Prostate gland (tissue), 2 donors: ENCODE measurements around the gene HSD17B1.

Source experiments
- POLR2A ChIP-seq: fragments of 450-650 bp; IDR thresholded peaks from one replicate; pipeline ENCODE4 v1.6.1; 2016; ENCODE audit warnings: antibody characterized with exemption, mild to moderate bottlenecking
- POLR2AphosphoS5 ChIP-seq: sonication (generic); formaldehyde crosslinking; IDR thresholded peaks from one replicate; pipeline ENCODE4 v1.6.1; 2017; ENCODE audit warnings: antibody characterized with exemption
- TF ChIP-seq, protein P1 (sequence below), 4 experiments: fragments of 200-600 bp in 2 of 4; fragments of 450-650 bp in 2 of 4; sonication (generic) in 2 of 4; IDR thresholded peaks; 1 replicate in 3 of 4; 2 replicates in 1 of 4; pipeline ENCODE4 v1.5.1; 2016 to 2019; ENCODE audit warnings: antibody characterized with exemption in 4 of 4, mild to moderate bottlenecking in 2 of 4, moderate library complexity in 2 of 4

DNA sequence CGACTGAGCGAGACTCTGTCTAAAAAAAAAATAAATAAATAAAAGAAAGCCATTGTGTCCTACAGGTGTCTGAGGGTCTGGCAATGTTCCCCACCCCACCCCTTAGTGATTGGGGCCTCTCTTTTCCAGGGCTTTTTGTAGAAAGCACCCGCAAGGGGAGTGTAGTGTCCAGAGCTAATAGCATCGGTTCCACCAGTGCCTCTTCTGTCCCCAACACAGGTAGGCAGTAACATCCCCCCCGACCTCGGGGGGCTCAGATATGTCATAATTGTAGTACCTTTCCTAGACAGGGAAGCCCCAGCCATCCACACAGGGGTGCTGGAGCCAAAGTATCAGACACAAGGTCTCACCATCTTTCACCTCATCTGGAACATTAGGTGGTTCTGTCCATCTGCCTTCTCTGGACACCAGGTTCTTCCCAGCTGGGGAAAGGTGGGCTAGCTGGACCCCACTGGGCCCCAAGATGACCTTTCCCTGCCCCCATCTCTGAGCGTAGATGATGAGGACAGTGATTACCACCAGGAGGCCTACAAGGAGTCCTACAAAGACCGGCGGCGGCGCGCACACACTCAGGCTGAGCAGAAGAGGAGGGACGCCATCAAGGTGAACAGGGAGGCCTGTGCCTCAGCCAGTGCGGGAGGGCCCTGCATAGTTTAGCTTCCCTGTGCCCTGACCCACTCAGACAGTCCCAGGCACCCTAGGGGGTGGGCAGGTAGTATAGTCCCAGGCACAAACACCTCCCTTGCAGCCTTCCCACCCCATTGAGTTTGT, 15.8 kb downstream of the HSD17B1 start:
- TF ChIP-seq, protein P1, sequence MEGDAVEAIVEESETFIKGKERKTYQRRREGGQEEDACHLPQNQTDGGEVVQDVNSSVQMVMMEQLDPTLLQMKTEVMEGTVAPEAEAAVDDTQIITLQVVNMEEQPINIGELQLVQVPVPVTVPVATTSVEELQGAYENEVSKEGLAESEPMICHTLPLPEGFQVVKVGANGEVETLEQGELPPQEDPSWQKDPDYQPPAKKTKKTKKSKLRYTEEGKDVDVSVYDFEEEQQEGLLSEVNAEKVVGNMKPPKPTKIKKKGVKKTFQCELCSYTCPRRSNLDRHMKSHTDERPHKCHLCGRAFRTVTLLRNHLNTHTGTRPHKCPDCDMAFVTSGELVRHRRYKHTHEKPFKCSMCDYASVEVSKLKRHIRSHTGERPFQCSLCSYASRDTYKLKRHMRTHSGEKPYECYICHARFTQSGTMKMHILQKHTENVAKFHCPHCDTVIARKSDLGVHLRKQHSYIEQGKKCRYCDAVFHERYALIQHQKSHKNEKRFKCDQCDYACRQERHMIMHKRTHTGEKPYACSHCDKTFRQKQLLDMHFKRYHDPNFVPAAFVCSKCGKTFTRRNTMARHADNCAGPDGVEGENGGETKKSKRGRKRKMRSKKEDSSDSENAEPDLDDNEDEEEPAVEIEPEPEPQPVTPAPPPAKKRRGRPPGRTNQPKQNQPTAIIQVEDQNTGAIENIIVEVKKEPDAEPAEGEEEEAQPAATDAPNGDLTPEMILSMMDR (IDR thresholded peaks at IDR 0.05) = no peak
- TF ChIP-seq POLR2A (no peak), POLR2AphosphoS5 (no peak)
